GM19324 (cell line): ENCODE measurements around the gene NKAIN4.

Experiments
- ATAC-seq: cut with Tn5 transposase; IDR thresholded peaks from one replicate; pipeline ENCODE4 v1.9.1; 2021; ENCODE audit warnings: mild to moderate bottlenecking, moderate library complexity; ENCODE audit not compliant: unreplicated experiment, low FRiP score

Gene NKAIN4

GRCh38 chr20:63198606-63199005, 55.7 kb downstream of the NKAIN4 start:
- no peak for ATAC-seq

- no peak for ATAC-seq
These were observed 57.3 kb downstream of the NKAIN4 start for GRCh38 chr20:63196768-63197470.

DNA sequence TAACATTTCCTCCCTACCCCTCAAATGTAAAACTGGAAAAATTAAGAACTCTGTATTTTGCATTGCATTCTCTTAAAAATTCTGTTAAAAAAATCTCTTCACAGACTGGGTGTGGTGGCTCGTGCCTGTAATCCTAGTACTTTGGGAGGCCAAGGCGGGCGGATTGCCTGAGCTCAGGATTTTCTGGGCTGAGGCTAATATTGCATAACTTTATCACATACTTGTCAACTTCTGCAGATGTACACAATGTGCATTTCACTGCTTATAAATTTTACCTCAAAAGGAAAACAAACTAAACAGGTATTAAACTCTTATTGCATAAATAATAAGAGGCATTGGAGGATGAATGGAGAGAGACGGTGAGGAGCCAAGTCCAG, 59.5 kb downstream of the NKAIN4 start:
- ATAC-seq: no peak

- no peak for ATAC-seq
These were observed 60.1 kb downstream of the NKAIN4 start for GRCh38 chr20:63194007-63194796.

- no peak for ATAC-seq
These were observed 61.5 kb downstream of the NKAIN4 start for GRCh38 chr20:63192721-63193120.

- ATAC-seq: no peak
These were observed 62.9 kb downstream of the NKAIN4 start for GRCh38 chr20:63191400-63191799.

DNA sequence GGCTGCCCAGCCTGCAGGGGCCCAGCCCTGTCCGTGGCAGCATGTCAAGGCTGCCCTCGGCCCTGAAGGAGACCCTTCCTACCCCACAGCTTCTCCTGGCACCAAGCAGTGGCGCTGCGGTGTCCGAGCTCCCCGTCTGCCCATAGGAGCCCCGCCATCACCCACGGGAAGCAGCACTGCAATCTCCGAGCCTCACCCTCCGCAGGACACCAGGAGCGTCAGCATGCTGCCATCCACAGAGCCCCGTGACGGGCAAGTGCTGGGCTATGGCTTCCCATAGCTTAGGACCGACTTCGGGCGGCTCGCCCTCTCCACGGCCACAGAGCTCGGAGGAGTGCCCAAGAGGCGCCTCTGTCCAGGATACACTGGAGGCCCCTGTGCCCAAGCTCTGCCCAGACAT, 63.4 kb downstream of the NKAIN4 start:
- no peak for ATAC-seq
